Osteoblast (primary cell): Measurements from ENCODE around the gene OGDHL. TPM values are rescaled to one million over a fixed set of nuclear protein-coding genes. Genes with fewer than 3 reads are reported as not detected.

ENCODE experiments used
- DNase-seq: peaks from one replicate; pipeline ENCODE4 v3.0.0; 2011; ENCODE audit warnings: low spot score, mixed read lengths; ENCODE audit not compliant: insufficient read length; ENCODE audit errors: missing footprints
- H2AFZ ChIP-seq: 2 replicates; pipeline ENCODE4 v1.6.0; 2011; ENCODE audit warnings: mild to moderate bottlenecking, low read length
- H3K27ac ChIP-seq: 2 replicates; pipeline ENCODE4 v1.5.1; 2011; ENCODE audit warnings: mild to moderate bottlenecking, low read depth, low read length, moderate library complexity
- H3K27me3 ChIP-seq: 2 replicates; pipeline ENCODE4 v1.6.0; 2012; ENCODE audit warnings: mild to moderate bottlenecking, control low read depth, inconsistent platforms, low read length, moderate library complexity; ENCODE audit not compliant: insufficient read depth
- H3K36me3 ChIP-seq: 2 replicates; pipeline ENCODE4 v1.5.1; 2011; ENCODE audit warnings: mild to moderate bottlenecking, low read length, control low read depth, moderate library complexity; ENCODE audit not compliant: insufficient read depth
- H3K4me1 ChIP-seq: 2 replicates; pipeline ENCODE4 v1.5.1; 2011; ENCODE audit warnings: mild to moderate bottlenecking, low read length, control low read depth, moderate library complexity; ENCODE audit not compliant: insufficient read depth
- H3K4me2 ChIP-seq: 2 replicates; pipeline ENCODE4 v1.6.0; 2011; ENCODE audit warnings: mild to moderate bottlenecking, low read length; ENCODE audit not compliant: insufficient read depth
- H3K4me3 ChIP-seq: fragments of 200-600 bp; sonication (generic); 3 replicates; pipeline ENCODE4 v1.5.1; 2012; ENCODE audit warnings: mild to moderate bottlenecking, low read length, inconsistent platforms; ENCODE audit not compliant: insufficient read depth
- H3K79me2 ChIP-seq: 2 replicates; pipeline ENCODE4 v1.6.0; 2012; ENCODE audit warnings: mild to moderate bottlenecking, low read length, control low read depth, inconsistent platforms; ENCODE audit not compliant: insufficient read depth
- H3K9me3 ChIP-seq: 2 replicates; pipeline ENCODE4 v1.5.1; 2011; ENCODE audit warnings: low read depth, low read length, control low read depth
- H4K20me1 ChIP-seq: 2 replicates; pipeline ENCODE4 v1.6.0; 2012; ENCODE audit warnings: mild to moderate bottlenecking, low read length, control low read depth; ENCODE audit not compliant: insufficient read depth
- total RNA-seq: library from RNA; depleted of rRNA; stranded (reverse); fragments of >200 nt; gene quantifications from 2 replicates; pipeline ENCODE4 v1.2.3, GENCODE V29; 2012
- TF ChIP-seq, protein P1 (sequence below): IDR thresholded peaks from 2 replicates; pipeline ENCODE4 v1.5.1; 2011; ENCODE audit warnings: mild to moderate bottlenecking, low read depth, low read length, moderate library complexity; ENCODE audit errors: extremely low read depth

OGDHL gene
- total RNA-seq, 1 donor, result 0.36 TPM

DNA sequence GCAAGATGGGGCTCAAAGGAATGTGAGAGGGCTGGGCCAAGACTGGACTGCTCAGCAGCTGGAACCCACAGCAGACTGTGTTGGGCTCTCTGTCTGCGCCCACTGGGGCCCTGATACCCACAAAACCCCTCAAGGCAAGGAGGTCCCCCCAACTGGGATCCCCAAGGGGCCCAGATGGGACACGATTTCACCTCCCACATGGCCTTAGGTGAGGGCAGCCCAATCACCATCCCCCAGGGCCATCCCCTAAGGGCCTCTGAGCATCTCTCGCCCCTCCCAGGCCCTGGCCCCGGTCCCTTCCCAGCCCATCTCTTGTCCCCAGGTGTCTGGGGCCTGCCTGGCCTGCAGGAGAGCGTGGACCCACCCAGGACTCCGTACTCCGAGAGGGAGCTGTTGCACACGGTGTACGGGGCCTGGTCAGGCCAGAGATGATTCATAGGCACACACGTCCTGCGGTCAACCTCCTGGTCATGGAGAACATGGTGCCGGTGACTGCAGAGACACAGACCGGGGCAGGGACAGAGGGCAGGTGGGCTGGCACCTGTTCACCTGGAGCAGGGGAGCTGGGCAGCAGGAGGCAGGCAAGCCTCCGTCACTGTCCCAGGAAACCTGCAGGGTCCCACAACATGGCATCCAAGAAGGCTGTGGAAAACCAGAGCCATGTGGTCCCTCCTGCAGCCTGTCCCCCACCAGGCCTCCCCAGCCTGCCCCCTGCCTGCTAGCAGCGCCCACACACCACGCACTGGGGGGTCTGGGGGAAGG lies 21.6 kb downstream of the OGDHL start:
- Histone ChIP-seq H3K36me3 (no peaks in the 10 kb centered on the region), H3K4me2 (no peak overlapping the region), H3K9me3 (no peaks in the 10 kb centered on the region), H4K20me1 (no peaks in the 10 kb centered on the region), H3K79me2 (no peaks in the 10 kb centered on the region), H3K4me3 (no peak overlapping the region), H3K27me3 (no peaks in the 10 kb centered on the region), H3K27ac (no peak overlapping the region), H2AFZ (no peak overlapping the region), H3K4me1 (no peaks in the 10 kb centered on the region)
- TF ChIP-seq, protein P1, sequence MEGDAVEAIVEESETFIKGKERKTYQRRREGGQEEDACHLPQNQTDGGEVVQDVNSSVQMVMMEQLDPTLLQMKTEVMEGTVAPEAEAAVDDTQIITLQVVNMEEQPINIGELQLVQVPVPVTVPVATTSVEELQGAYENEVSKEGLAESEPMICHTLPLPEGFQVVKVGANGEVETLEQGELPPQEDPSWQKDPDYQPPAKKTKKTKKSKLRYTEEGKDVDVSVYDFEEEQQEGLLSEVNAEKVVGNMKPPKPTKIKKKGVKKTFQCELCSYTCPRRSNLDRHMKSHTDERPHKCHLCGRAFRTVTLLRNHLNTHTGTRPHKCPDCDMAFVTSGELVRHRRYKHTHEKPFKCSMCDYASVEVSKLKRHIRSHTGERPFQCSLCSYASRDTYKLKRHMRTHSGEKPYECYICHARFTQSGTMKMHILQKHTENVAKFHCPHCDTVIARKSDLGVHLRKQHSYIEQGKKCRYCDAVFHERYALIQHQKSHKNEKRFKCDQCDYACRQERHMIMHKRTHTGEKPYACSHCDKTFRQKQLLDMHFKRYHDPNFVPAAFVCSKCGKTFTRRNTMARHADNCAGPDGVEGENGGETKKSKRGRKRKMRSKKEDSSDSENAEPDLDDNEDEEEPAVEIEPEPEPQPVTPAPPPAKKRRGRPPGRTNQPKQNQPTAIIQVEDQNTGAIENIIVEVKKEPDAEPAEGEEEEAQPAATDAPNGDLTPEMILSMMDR, result no peak
- peak; percentile 66 for DNase-seq

DNA sequence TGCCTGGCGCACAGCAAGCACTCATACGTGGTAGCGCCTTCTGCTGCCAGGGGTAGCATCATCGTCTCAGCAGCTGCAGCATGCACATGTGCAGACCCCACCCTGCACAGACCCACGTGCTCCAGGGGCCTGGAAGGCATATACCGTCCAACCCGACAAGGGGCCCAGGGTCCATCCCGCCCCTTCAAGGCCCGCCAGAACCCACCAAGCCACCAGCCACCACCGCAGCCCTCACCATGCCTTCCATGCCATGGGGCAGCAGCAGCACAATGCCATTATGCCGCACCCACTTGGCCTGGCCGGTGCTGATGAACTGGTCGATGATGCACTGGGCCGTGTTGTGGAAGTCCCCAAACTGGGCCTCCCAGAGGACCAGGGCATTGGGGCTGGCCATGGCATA lies 22.7 kb downstream of the OGDHL start:
- H3K79me2 ChIP-seq, result no peaks in the 10 kb centered on the region
- H3K36me3 ChIP-seq, result no peaks in the 10 kb centered on the region
- no peaks in the 10 kb centered on the region for H3K9me3 ChIP-seq
- no peaks in the 10 kb centered on the region for H4K20me1 ChIP-seq
- no peaks in the 10 kb centered on the region for H3K27me3 ChIP-seq
- no peak overlapping the region for H3K27ac ChIP-seq
- TF ChIP-seq, protein P1, result no peak
- H3K4me2 ChIP-seq, result no peak overlapping the region
- H3K4me1 ChIP-seq, result no peaks in the 10 kb centered on the region
- DNase-seq, result peak; percentile 44
- H2AFZ ChIP-seq, result no peak overlapping the region
- no peak overlapping the region for H3K4me3 ChIP-seq

DNA sequence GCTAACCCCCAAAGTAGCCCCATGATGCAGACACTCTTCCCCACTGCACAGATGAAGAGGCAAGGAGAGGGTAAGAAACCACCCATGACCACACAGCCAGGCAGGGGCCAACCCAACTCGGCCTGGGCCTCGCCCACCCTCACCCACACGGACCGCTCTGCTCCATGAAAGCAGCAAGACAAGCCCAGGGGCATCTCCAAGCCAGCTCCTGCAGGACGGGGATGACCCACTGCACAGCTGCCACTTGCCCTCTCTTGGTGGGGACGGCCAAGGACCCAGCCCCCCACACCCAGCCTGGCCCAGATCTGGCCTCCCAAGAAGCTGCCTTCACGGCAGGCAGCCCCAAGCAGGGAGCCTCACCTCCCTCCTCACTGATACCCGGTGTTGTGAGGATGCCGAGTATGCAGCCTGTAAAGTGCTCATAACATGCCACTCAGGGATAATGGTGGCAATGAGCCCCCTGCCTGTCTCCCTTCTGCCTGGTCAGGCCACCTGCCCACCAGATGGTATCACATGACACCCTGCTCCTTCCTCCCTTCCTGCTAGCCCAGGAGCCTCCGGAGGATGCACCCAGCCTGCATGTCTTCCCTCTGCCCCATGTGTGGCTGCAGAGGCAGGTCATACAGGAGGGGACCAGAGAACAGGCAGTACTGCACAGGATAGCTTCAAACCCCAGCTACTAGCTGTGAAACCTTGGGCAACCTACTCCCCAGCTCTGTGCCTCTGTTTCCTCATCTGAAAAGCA lies 23.3 kb downstream of the OGDHL start:
- Histone ChIP-seq H3K4me2 (no peak overlapping the region), H3K4me1 (no peaks in the 10 kb centered on the region), H2AFZ (no peak overlapping the region), H4K20me1 (no peaks in the 10 kb centered on the region), H3K27ac (no peak overlapping the region), H3K27me3 (no peaks in the 10 kb centered on the region), H3K9me3 (no peaks in the 10 kb centered on the region), H3K4me3 (no peak overlapping the region), H3K36me3 (no peaks in the 10 kb centered on the region), H3K79me2 (no peaks in the 10 kb centered on the region)
- TF ChIP-seq, protein P1, result no peak
- peak; percentile 76 for DNase-seq

DNA sequence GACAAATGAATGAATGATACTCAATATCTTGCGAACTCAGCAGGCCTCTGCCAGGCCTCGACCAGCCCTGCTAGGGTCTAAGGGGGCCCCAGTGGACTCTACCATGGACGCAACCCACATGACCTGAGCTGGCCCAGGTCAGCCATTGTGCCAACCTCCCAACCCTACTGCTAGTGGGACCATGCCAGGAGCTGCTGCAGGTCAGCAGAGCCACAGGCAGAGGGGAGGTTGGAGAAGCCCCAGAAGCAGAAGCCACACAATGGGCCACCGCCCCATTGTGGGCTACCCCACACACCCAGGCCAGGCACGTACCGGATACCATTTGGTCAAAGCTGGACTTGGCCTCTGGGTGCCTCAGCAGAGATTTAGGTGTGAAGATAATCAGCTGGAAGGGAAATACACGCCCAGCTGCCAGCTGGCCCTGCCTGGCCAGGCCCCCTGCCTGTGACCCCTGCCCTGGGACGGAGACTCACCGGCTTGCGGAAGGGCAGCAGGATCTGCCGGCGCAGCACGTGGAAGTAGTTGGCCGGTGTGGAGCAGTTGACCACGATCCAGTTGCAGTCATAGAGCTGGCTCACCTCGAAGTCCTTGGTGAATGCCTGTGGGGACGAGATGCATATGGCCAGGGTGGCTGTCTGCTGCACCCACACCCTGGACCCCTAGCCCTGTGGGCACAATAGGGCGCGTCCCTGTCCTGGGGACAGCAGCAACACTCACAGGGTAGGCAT lies 24.5 kb downstream of the OGDHL start:
- TF ChIP-seq, protein P1, result no peak
- Histone ChIP-seq H3K9me3 (no peaks in the 10 kb centered on the region), H3K4me1 (no peaks in the 10 kb centered on the region), H3K36me3 (no peaks in the 10 kb centered on the region), H3K4me3 (no peak overlapping the region), H3K79me2 (no peaks in the 10 kb centered on the region), H4K20me1 (no peaks in the 10 kb centered on the region), H3K27ac (no peak overlapping the region), H3K27me3 (no peaks in the 10 kb centered on the region), H3K4me2 (no peak overlapping the region), H2AFZ (no peak overlapping the region)
- peak; percentile 82 for DNase-seq
